BE2C (cell line): Measurements from ENCODE around the gene CAPRIN1.

Experiments
- DNase-seq: peaks from one replicate; pipeline ENCODE4 v3.0.0-alpha.2; 2020
- H3K27me3 ChIP-seq: fragments of 250-450 bp; sonication (Bioruptor Pico); 2 replicates; pipeline ENCODE4 v1.5.1; 2020; ENCODE audit warnings: mild to moderate bottlenecking
- H3K36me3 ChIP-seq: fragments of 250-450 bp; sonication (Bioruptor Pico); 2 replicates; pipeline ENCODE4 v1.5.1; 2020; ENCODE audit warnings: mild to moderate bottlenecking
- H3K4me1 ChIP-seq: fragments of 250-450 bp; sonication (Bioruptor Pico); 2 replicates; pipeline ENCODE4 v1.5.1; 2020
- H3K4me3 ChIP-seq: 2 replicates; pipeline ENCODE4 v1.5.1; 2011; ENCODE audit warnings: low read depth, low read length
- H3K9me3 ChIP-seq: fragments of 250-450 bp; sonication (Bioruptor Pico); 2 replicates; pipeline ENCODE4 v1.5.1; 2020
- CTCF ChIP-seq: IDR thresholded peaks from 2 replicates; pipeline ENCODE4 v1.5.1; 2012; ENCODE audit warnings: mild to moderate bottlenecking, low read depth, low read length

Gene CAPRIN1

GRCh38 chr11:34140149-34140548, 88.6 kb downstream of the CAPRIN1 start:
- no peaks in the 10 kb centered on the region for H3K9me3 ChIP-seq
- no peaks in the 10 kb centered on the region for H3K27me3 ChIP-seq
- TF ChIP-seq CTCF: no peak
- H3K4me3 ChIP-seq: no peak overlapping the region
- DNase-seq: no peak
- no peaks in the 10 kb centered on the region for H3K4me1 ChIP-seq
- H3K36me3 ChIP-seq: peaks cover 45% of the 10 kb centered on the region

- no peaks in the 10 kb centered on the region for H3K4me1 ChIP-seq
- DNase-seq: no peak
- H3K27me3 ChIP-seq: no peaks in the 10 kb centered on the region
- TF ChIP-seq CTCF: no peak
- no peak overlapping the region for H3K4me3 ChIP-seq
- peaks cover 42% of the 10 kb centered on the region for H3K36me3 ChIP-seq
- H3K9me3 ChIP-seq: no peaks in the 10 kb centered on the region
Measured at GRCh38 chr11:34143048-34143447, 91.5 kb downstream of the CAPRIN1 start.

GRCh38 chr11:34145073-34145472, 93.5 kb downstream of the CAPRIN1 start:
- DNase-seq: no peak
- no peak for TF ChIP-seq CTCF
- no peak overlapping the region for H3K4me3 ChIP-seq
- peaks cover 39% of the 10 kb centered on the region for H3K36me3 ChIP-seq
- H3K27me3 ChIP-seq: no peaks in the 10 kb centered on the region
- no peaks in the 10 kb centered on the region for H3K4me1 ChIP-seq
- no peaks in the 10 kb centered on the region for H3K9me3 ChIP-seq

- H3K4me3 ChIP-seq: no peak overlapping the region
- H3K4me1 ChIP-seq: peaks cover 3% of the 10 kb centered on the region; the same call in 1 of the 2 replicates
- no peak for TF ChIP-seq CTCF
- H3K27me3 ChIP-seq: no peaks in the 10 kb centered on the region
- DNase-seq: no peak
- H3K9me3 ChIP-seq: no peaks in the 10 kb centered on the region
- peaks cover 32% of the 10 kb centered on the region for H3K36me3 ChIP-seq
Measured at GRCh38 chr11:34145847-34146381, 94.4 kb downstream of the CAPRIN1 start.

- H3K36me3 ChIP-seq: peaks cover 30% of the 10 kb centered on the region
- no peak for DNase-seq
- H3K4me1 ChIP-seq: peaks cover 3% of the 10 kb centered on the region; the same call in 1 of the 2 replicates
- H3K27me3 ChIP-seq: no peaks in the 10 kb centered on the region
- H3K4me3 ChIP-seq: no peak overlapping the region
- no peaks in the 10 kb centered on the region for H3K9me3 ChIP-seq
- no peak for TF ChIP-seq CTCF
Measured at GRCh38 chr11:34146411-34146810, 94.9 kb downstream of the CAPRIN1 start.

- no peak for DNase-seq
- no peak for TF ChIP-seq CTCF
- Histone ChIP-seq H3K27me3 (no peaks in the 10 kb centered on the region), H3K36me3 (peaks cover 27% of the 10 kb centered on the region), H3K4me3 (no peak overlapping the region), H3K9me3 (no peaks in the 10 kb centered on the region), H3K4me1 (peaks cover 3% of the 10 kb centered on the region; the same call in 1 of the 2 replicates)
Measured at GRCh38 chr11:34146866-34147265, 95.3 kb downstream of the CAPRIN1 start.
